SK-N-SH treated with all-trans-retinoic acid at 6 μM for 48 hours (cell line): Measurements from ENCODE around the gene UROC1.

ENCODE experiments used
- ATAC-seq: fragments of 200-7000 bp; cut with Tn5 transposase; 3 replicates; pipeline ENCODE4 v1.9.1; 2020; ENCODE audit warnings: mild to moderate bottlenecking, moderate library complexity
- ARNTL ChIP-seq: fragments of 450-650 bp; formaldehyde crosslinking; IDR thresholded peaks from 2 replicates; pipeline ENCODE4 v1.5.0; 2020; ENCODE audit warnings: low read depth, mild to moderate bottlenecking, moderate library complexity, borderline replicate concordance
- CREB5 ChIP-seq: fragments of 250-450 bp; sonication (Bioruptor Pico); IDR thresholded peaks from 2 replicates; pipeline ENCODE4 v1.5.1; 2020; ENCODE audit warnings: low read depth, mild to moderate bottlenecking, moderate library complexity
- CSDC2 ChIP-seq: fragments of 250-450 bp; sonication (Bioruptor Pico); IDR thresholded peaks from 2 replicates; pipeline ENCODE4 v1.5.0; 2020; ENCODE audit warnings: mild to moderate bottlenecking, moderate library complexity
- ESRRG ChIP-seq: fragments of 250-450 bp; sonication (Bioruptor Pico); IDR thresholded peaks from 2 replicates; pipeline ENCODE4 v1.6.1; 2021; ENCODE audit warnings: mild to moderate bottlenecking
- GLIS3 ChIP-seq: fragments of 250-450 bp; sonication (Bioruptor Pico); IDR thresholded peaks from 2 replicates; pipeline ENCODE4 v1.5.0; 2020; ENCODE audit warnings: mild to moderate bottlenecking, moderate library complexity
- ISL1 ChIP-seq: fragments of 250-450 bp; sonication (Bioruptor Pico); IDR thresholded peaks from 2 replicates; pipeline ENCODE4 v2.1.2; 2022; ENCODE audit warnings: mild to moderate bottlenecking, moderate library complexity
- OSR1 ChIP-seq: fragments of 250-450 bp; sonication (Bioruptor Pico); IDR thresholded peaks from 2 replicates; pipeline ENCODE4 v1.8.0; 2022; ENCODE audit warnings: moderate library complexity, mild to moderate bottlenecking, inconsistent platforms
- PPARA ChIP-seq: fragments of 250-450 bp; sonication (Bioruptor Pico); IDR thresholded peaks from 2 replicates; pipeline ENCODE4 v1.5.0; 2020; ENCODE audit warnings: mild to moderate bottlenecking, borderline replicate concordance
- RARB ChIP-seq: fragments of 250-450 bp; sonication (Bioruptor Pico); IDR thresholded peaks from 2 replicates; pipeline ENCODE4 v1.8.0; 2021; ENCODE audit warnings: mild to moderate bottlenecking, moderate library complexity
- SNAI2 ChIP-seq: fragments of 250-450 bp; sonication (Bioruptor Pico); IDR thresholded peaks from 2 replicates; pipeline ENCODE4 v1.5.0; 2020; ENCODE audit warnings: mild to moderate bottlenecking, moderate library complexity
- TOX ChIP-seq: fragments of 250-450 bp; sonication (Bioruptor Pico); IDR thresholded peaks from 2 replicates; pipeline ENCODE4 v1.8.0; 2021; ENCODE audit warnings: mild to moderate bottlenecking, moderate library complexity, borderline replicate concordance
- TSHZ2 ChIP-seq: fragments of 250-450 bp; sonication (Bioruptor Pico); IDR thresholded peaks from 2 replicates; pipeline ENCODE4 v1.5.0; 2020; ENCODE audit warnings: mild to moderate bottlenecking, moderate library complexity
- ZC3H10 ChIP-seq: fragments of 250-450 bp; sonication (Bioruptor Pico); IDR thresholded peaks from 2 replicates; pipeline ENCODE4 v1.5.1; 2021; ENCODE audit warnings: mild to moderate bottlenecking, moderate library complexity
- ZFP3 ChIP-seq: fragments of 250-450 bp; sonication (Bioruptor Pico); IDR thresholded peaks from 2 replicates; pipeline ENCODE4 v1.5.0; 2020; ENCODE audit warnings: mild to moderate bottlenecking, moderate library complexity
- ZFP30 ChIP-seq: fragments of 450-650 bp; formaldehyde crosslinking; IDR thresholded peaks from 2 replicates; pipeline ENCODE4 v1.5.0; 2022; ENCODE audit warnings: mild to moderate bottlenecking, moderate library complexity
- ZNF565 ChIP-seq: fragments of 450-650 bp; formaldehyde crosslinking; conservative IDR thresholded peaks from 2 replicates; pipeline ENCODE4 v1.5.0; 2020; ENCODE audit warnings: low read depth, mild to moderate bottlenecking, moderate library complexity
- ZNF70 ChIP-seq: fragments of 450-650 bp; formaldehyde crosslinking; IDR thresholded peaks from 2 replicates; pipeline ENCODE4 v1.5.0; 2020; ENCODE audit warnings: mild to moderate bottlenecking, moderate library complexity
- ZNF8 ChIP-seq: fragments of 450-650 bp; formaldehyde crosslinking; IDR thresholded peaks from 2 replicates; pipeline ENCODE4 v1.5.0; 2020; ENCODE audit warnings: mild to moderate bottlenecking, moderate library complexity
- TF ChIP-seq, protein P1 (sequence below): fragments of 250-450 bp; sonication (Bioruptor Pico); IDR thresholded peaks from 2 replicates; pipeline ENCODE4 v1.5.1; 2021; ENCODE audit warnings: mild to moderate bottlenecking, moderate library complexity
- TF ChIP-seq, protein P2 (sequence below): fragments of 250-450 bp; sonication (Bioruptor Pico); IDR thresholded peaks from 2 replicates; pipeline ENCODE4 v1.8.0; 2021; ENCODE audit warnings: low read depth, mild to moderate bottlenecking, moderate library complexity, borderline replicate concordance
- TF ChIP-seq, protein P3 (sequence below): fragments of 250-450 bp; sonication (Bioruptor Pico); IDR thresholded peaks from 2 replicates; pipeline ENCODE4 v1.8.0; 2020; ENCODE audit warnings: mild to moderate bottlenecking, moderate library complexity, borderline replicate concordance

The UROC1 gene

GRCh38 chr3:126516936-126517290 is 660 bp downstream of the UROC1 start:
- TF ChIP-seq OSR1 (CRISPR knock-in tag) (no peak), TSHZ2 (CRISPR knock-in tag) (no peak), GLIS3 (no peak), CSDC2 (no peak), ZNF70 (no peak), ISL1 (CRISPR knock-in tag) (no peak)
- ATAC-seq: no peak

GRCh38 chr3:126516152-126516935 is 1.2 kb downstream of the UROC1 start:
- ATAC-seq: no peak
- TF ChIP-seq ZNF8 (CRISPR knock-in tag) (no peak), ZFP30 (no peak), ZNF70 (no peak), ZC3H10 (CRISPR knock-in tag) (no peak), OSR1 (CRISPR knock-in tag) (no peak)
- TF ChIP-seq, all 23 proteins: peak for 0

DNA sequence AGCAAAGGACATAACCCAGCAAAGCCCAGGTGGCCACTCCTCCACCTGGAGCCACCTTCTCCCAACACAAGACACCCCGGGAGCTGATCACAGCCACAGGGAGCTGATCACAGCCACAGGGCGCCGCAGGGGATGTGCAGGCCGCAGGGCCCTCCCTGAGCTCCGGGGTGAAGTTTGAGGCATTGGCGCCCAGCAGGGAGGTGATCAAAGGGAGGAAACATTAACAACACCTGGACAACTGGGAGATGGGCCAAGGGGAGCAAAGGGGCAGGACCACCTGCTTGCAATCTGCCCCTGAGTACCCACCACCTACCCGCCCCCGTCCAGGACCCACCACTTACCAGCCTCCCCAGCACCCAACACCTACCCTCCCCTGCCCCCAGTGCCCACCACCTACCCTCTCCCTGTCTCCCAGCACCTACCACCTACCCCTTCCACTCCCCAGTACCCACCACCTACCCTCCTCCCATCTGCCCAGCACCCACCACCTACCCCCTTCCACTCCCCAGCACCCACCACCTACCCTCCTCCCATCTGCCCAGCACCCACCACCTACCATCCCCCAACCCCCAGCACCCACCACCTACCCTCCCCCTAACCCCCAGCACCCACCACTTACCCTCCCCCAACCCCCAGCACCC is 2.4 kb downstream of the UROC1 start:
- ATAC-seq: no peak
- no peak for TF ChIP-seq CREB5 (CRISPR knock-in tag)
- TF ChIP-seq, protein P1, sequence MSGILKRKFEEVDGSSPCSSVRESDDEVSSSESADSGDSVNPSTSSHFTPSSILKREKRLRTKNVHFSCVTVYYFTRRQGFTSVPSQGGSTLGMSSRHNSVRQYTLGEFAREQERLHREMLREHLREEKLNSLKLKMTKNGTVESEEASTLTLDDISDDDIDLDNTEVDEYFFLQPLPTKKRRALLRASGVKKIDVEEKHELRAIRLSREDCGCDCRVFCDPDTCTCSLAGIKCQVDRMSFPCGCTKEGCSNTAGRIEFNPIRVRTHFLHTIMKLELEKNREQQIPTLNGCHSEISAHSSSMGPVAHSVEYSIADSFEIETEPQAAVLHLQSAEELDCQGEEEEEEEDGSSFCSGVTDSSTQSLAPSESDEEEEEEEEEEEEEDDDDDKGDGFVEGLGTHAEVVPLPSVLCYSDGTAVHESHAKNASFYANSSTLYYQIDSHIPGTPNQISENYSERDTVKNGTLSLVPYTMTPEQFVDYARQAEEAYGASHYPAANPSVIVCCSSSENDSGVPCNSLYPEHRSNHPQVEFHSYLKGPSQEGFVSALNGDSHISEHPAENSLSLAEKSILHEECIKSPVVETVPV (CRISPR knock-in tag): no peak
- TF ChIP-seq ESRRG (CRISPR knock-in tag): no peak
- no peak for TF ChIP-seq ISL1 (CRISPR knock-in tag)
- TF ChIP-seq PPARA (CRISPR knock-in tag): no peak
- TF ChIP-seq GLIS3: no peak
- no peak for TF ChIP-seq ZNF70
- no peak for TF ChIP-seq ARNTL (CRISPR knock-in tag)
- TF ChIP-seq SNAI2: no peak
- TF ChIP-seq, protein P2, sequence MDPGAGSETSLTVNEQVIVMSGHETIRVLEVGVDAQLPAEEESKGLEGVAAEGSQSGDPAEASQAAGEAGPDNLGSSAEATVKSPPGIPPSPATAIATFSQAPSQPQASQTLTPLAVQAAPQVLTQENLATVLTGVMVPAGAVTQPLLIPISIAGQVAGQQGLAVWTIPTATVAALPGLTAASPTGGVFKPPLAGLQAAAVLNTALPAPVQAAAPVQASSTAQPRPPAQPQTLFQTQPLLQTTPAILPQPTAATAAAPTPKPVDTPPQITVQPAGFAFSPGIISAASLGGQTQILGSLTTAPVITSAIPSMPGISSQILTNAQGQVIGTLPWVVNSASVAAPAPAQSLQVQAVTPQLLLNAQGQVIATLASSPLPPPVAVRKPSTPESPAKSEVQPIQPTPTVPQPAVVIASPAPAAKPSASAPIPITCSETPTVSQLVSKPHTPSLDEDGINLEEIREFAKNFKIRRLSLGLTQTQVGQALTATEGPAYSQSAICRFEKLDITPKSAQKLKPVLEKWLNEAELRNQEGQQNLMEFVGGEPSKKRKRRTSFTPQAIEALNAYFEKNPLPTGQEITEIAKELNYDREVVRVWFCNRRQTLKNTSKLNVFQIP: no peak
- no peak for TF ChIP-seq RARB (CRISPR knock-in tag)
- no peak for TF ChIP-seq ZNF565 (CRISPR knock-in tag)
- TF ChIP-seq ZFP30: no peak

GRCh38 chr3:126514161-126514560 is 3.4 kb downstream of the UROC1 start:
- ATAC-seq: no peak
- TF ChIP-seq ZFP30 (no peak), ARNTL (CRISPR knock-in tag) (no peak), ISL1 (CRISPR knock-in tag) (no peak), TOX (CRISPR knock-in tag) (no peak), CREB5 (CRISPR knock-in tag) (no peak), ZC3H10 (CRISPR knock-in tag) (no peak), ESRRG (CRISPR knock-in tag) (no peak), PPARA (CRISPR knock-in tag) (no peak), ZFP3 (CRISPR knock-in tag) (no peak)
- TF ChIP-seq, protein P1 (CRISPR knock-in tag): no peak
- TF ChIP-seq, protein P3, sequence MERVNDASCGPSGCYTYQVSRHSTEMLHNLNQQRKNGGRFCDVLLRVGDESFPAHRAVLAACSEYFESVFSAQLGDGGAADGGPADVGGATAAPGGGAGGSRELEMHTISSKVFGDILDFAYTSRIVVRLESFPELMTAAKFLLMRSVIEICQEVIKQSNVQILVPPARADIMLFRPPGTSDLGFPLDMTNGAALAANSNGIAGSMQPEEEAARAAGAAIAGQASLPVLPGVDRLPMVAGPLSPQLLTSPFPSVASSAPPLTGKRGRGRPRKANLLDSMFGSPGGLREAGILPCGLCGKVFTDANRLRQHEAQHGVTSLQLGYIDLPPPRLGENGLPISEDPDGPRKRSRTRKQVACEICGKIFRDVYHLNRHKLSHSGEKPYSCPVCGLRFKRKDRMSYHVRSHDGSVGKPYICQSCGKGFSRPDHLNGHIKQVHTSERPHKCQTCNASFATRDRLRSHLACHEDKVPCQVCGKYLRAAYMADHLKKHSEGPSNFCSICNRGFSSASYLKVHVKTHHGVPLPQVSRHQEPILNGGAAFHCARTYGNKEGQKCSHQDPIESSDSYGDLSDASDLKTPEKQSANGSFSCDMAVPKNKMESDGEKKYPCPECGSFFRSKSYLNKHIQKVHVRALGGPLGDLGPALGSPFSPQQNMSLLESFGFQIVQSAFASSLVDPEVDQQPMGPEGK (CRISPR knock-in tag): no peak
